H1 (cell line): ENCODE measurements around the gene MAP2K5. TPM values are rescaled to one million over a fixed set of nuclear protein-coding genes. Genes with fewer than 3 reads are reported as not detected.

Experiments used
- CTCF ChIA-PET: fragments of 300-600 bp; sonication (Branson Sonifier 250); formaldehyde crosslinking; loops from one replicate; lab custom pipeline; 2021; ENCODE audit not compliant: partially characterized antibody; lab: Charles Lee
- POLR2A ChIA-PET: fragments of 300-600 bp; sonication (Branson Sonifier 250); formaldehyde crosslinking; loops from one replicate; lab custom pipeline; 2021; ENCODE audit warnings: inconsistent platforms; ENCODE audit not compliant: partially characterized antibody; lab: Charles Lee
- DNase-seq, 2 experiments: peaks; one replicate each; pipeline versions ENCODE4 v3.0.0 to v3.0.0-alpha.2; 2010 to 2022; ENCODE audit warnings: low spot score in 2 of 2, low read depth in 1 of 2, mixed read lengths in 1 of 2
- FAIRE-seq: peaks from 2 replicates; lab custom pipeline; 2011; peaks lifted over from hg19 to GRCh38; lab: Jason Lieb, UNC
- H2AFZ ChIP-seq: 2 replicates; pipeline ENCODE4 v1.8.1; 2012; ENCODE audit warnings: low read length, inconsistent platforms
- H2AK5ac ChIP-seq: 2 replicates; pipeline ENCODE4 v1.6.1; 2013; ENCODE audit warnings: low read depth, low read length
- H2BK120ac ChIP-seq: replicated peaks from 2 replicates; pipeline ENCODE3; 2013; ENCODE audit warnings: low read depth, low read length, inconsistent platforms
- H2BK12ac ChIP-seq: 2 replicates; pipeline ENCODE4 v1.6.1; 2013; ENCODE audit warnings: low read depth, low read length
- H2BK15ac ChIP-seq: 2 replicates; pipeline ENCODE4 v1.6.1; 2013; ENCODE audit warnings: low read length
- H2BK20ac ChIP-seq: 2 replicates; pipeline ENCODE4 v1.6.1; 2013; ENCODE audit warnings: low read length
- H2BK5ac ChIP-seq: 2 replicates; pipeline ENCODE4 v1.6.1; 2013; ENCODE audit warnings: low read depth, low read length
- H3K14ac ChIP-seq: 2 replicates; pipeline ENCODE4 v1.6.1; 2013; ENCODE audit warnings: inconsistent platforms; ENCODE audit not compliant: insufficient read length
- H3K18ac ChIP-seq: 2 replicates; pipeline ENCODE4 v1.6.1; 2013; ENCODE audit warnings: low read length; ENCODE audit errors: extremely low read depth
- H3K23ac ChIP-seq: 2 replicates; pipeline ENCODE4 v1.6.1; 2013; ENCODE audit warnings: inconsistent platforms; ENCODE audit not compliant: insufficient read length
- H3K23me2 ChIP-seq: 2 replicates; pipeline ENCODE4 v1.6.1; 2013; ENCODE audit warnings: low read depth, low read length
- H3K27ac ChIP-seq: 2 replicates; pipeline ENCODE4 v1.6.1; 2011; ENCODE audit warnings: low read depth, low read length, inconsistent platforms
- H3K27me3 ChIP-seq, 4 experiments: replicated peaks in 1 of 4; 1 replicate in 1 of 4; 2 replicates in 3 of 4; pipeline versions ENCODE4 v1.6.1 to v1.8.1; 2011 to 2013; ENCODE audit warnings: low read length in 3 of 4, mild to moderate bottlenecking in 3 of 4, inconsistent platforms in 2 of 4, mixed read lengths in 2 of 4, moderate library complexity in 1 of 4; ENCODE audit not compliant: control insufficient read depth in 3 of 4, insufficient read depth in 3 of 4; ENCODE audit errors: extremely low read depth in 1 of 4
- H3K36me3 ChIP-seq, 4 experiments: 2 replicates each; pipeline versions ENCODE4 v1.6.1 to v1.8.1; 2011 to 2013; ENCODE audit warnings: mild to moderate bottlenecking in 4 of 4, low read length in 3 of 4, moderate library complexity in 2 of 4, control low read depth in 1 of 4, inconsistent platforms in 1 of 4; ENCODE audit not compliant: insufficient read depth in 4 of 4, control insufficient read depth in 2 of 4
- H3K4ac ChIP-seq: replicated peaks from 2 replicates; pipeline ENCODE3; 2013; ENCODE audit warnings: low read length, low read depth, mixed read lengths, inconsistent platforms; ENCODE audit not compliant: insufficient read length
- H3K4me1 ChIP-seq, 4 experiments: replicated peaks in 1 of 4; 1 replicate in 1 of 4; 2 replicates in 3 of 4; pipeline versions ENCODE4 v1.6.1 to v1.8.1; 2011 to 2013; ENCODE audit warnings: low read length in 3 of 4, inconsistent platforms in 2 of 4, mixed read lengths in 1 of 4; ENCODE audit not compliant: insufficient read depth in 4 of 4, control insufficient read depth in 3 of 4
- H3K4me2 ChIP-seq, 2 experiments: 2 replicates each; pipeline versions ENCODE4 v1.6.1 to v1.8.1; 2011 to 2013; ENCODE audit warnings: low read depth in 2 of 2, low read length in 2 of 2, control low read depth in 1 of 2, inconsistent platforms in 1 of 2, mild to moderate bottlenecking in 1 of 2; ENCODE audit not compliant: insufficient read depth in 1 of 2
- H3K4me3 ChIP-seq, 4 experiments: fragments of 200-600, 300-600 bp in 1 of 4; sonication (generic), shearing (Covaris generic), sonication (Bioruptor Twin) in 1 of 4; 2 replicates each; pipeline versions ENCODE4 v1.5.1 to v1.8.1; 2011 to 2016; ENCODE audit warnings: low read length in 4 of 4, low read depth in 3 of 4, control low read depth in 2 of 4, inconsistent platforms in 2 of 4, mild to moderate bottlenecking in 2 of 4, mixed read lengths in 1 of 4, moderate library complexity in 1 of 4; ENCODE audit not compliant: insufficient read depth in 2 of 4; ENCODE audit errors: extremely low read depth in 1 of 4
- H3K56ac ChIP-seq: replicated peaks from 2 replicates; pipeline ENCODE3; 2013; ENCODE audit warnings: low read depth, mild to moderate bottlenecking, mixed read lengths, low read length, inconsistent platforms; ENCODE audit not compliant: insufficient read length
- H3K79me1 ChIP-seq: 2 replicates; pipeline ENCODE4 v1.6.1; 2013; ENCODE audit warnings: low read depth, low read length, control low read depth
- H3K79me2 ChIP-seq, 2 experiments: 2 replicates each; pipeline versions ENCODE4 v1.6.1 to v1.8.1; 2012 to 2013; ENCODE audit warnings: low read length in 2 of 2, mild to moderate bottlenecking in 2 of 2, inconsistent platforms in 1 of 2; ENCODE audit not compliant: insufficient read depth in 2 of 2, control insufficient read depth in 1 of 2
- H3K9ac ChIP-seq, 4 experiments: replicated peaks in 1 of 4; 1 replicate in 1 of 4; 2 replicates in 3 of 4; pipeline versions ENCODE4 v1.6.1 to v1.8.1; 2011 to 2013; ENCODE audit warnings: low read depth in 3 of 4, low read length in 3 of 4, control low read depth in 2 of 4, mild to moderate bottlenecking in 2 of 4, moderate library complexity in 2 of 4, inconsistent platforms in 1 of 4; ENCODE audit errors: extremely low read depth in 1 of 4
- H3K9me3 ChIP-seq, 2 experiments: 2 replicates each; pipeline versions ENCODE4 v1.6.1 to v1.8.1; 2012 to 2013; ENCODE audit warnings: mild to moderate bottlenecking in 2 of 2, moderate library complexity in 2 of 2, control low read depth in 1 of 2, inconsistent platforms in 1 of 2, low read depth in 1 of 2, low read length in 1 of 2, mixed read lengths in 1 of 2; ENCODE audit not compliant: insufficient read depth in 2 of 2
- H4K20me1 ChIP-seq, 2 experiments: replicated peaks in 1 of 2; 2 replicates each; pipeline versions ENCODE3 to v1.8.1; 2011 to 2013; ENCODE audit warnings: inconsistent platforms in 2 of 2, low read length in 2 of 2, mild to moderate bottlenecking in 1 of 2; ENCODE audit not compliant: insufficient read depth in 2 of 2, control insufficient read depth in 1 of 2
- H4K5ac ChIP-seq: 2 replicates; pipeline ENCODE4 v1.6.1; 2013; ENCODE audit warnings: low read length, low read depth, mixed read lengths, inconsistent platforms; ENCODE audit not compliant: insufficient read length
- H4K8ac ChIP-seq: 2 replicates; pipeline ENCODE4 v1.8.0; 2013; ENCODE audit warnings: mild to moderate bottlenecking, moderate library complexity, low read length, inconsistent platforms; ENCODE audit not compliant: insufficient read depth; ENCODE audit errors: extremely low read depth
- H4K91ac ChIP-seq: replicated peaks from 2 replicates; pipeline ENCODE3; 2013; ENCODE audit warnings: low read length, mixed read lengths, inconsistent platforms; ENCODE audit not compliant: insufficient read length
- BRCA1 ChIP-seq: IDR thresholded peaks from 2 replicates; pipeline ENCODE4 v1.6.1; 2012; ENCODE audit warnings: low read depth, low read length, improper control_type of control experiment
- EP300 ChIP-seq, 2 experiments: IDR thresholded peaks; 1 replicate in 1 of 2; 2 replicates in 1 of 2; pipeline ENCODE4 v1.6.1; 2011 to 2012; ENCODE audit warnings: low read depth in 2 of 2, low read length in 2 of 2, mild to moderate bottlenecking in 2 of 2, borderline replicate concordance in 1 of 2, inconsistent platforms in 1 of 2, moderate library complexity in 1 of 2
- GABPA ChIP-seq: IDR thresholded peaks from 2 replicates; pipeline ENCODE4 v1.6.1; 2011; ENCODE audit warnings: mild to moderate bottlenecking, low read length, moderate library complexity, borderline replicate concordance; ENCODE audit not compliant: insufficient read depth
- KDM4A ChIP-seq: IDR thresholded peaks from one replicate; pipeline ENCODE4 v1.7.1; 2012; ENCODE audit warnings: low read depth, mild to moderate bottlenecking, moderate library complexity, low read length, inconsistent platforms; ENCODE audit not compliant: severe bottlenecking
- POU5F1 ChIP-seq: IDR thresholded peaks from 2 replicates; pipeline ENCODE4 v1.6.1; 2011; ENCODE audit warnings: low read depth, mild to moderate bottlenecking, low read length, moderate library complexity
- RBBP5 ChIP-seq: IDR thresholded peaks from 2 replicates; pipeline ENCODE4 v1.7.1; 2012; ENCODE audit warnings: low read depth, mild to moderate bottlenecking, inconsistent platforms, low read length, moderate library complexity, borderline replicate concordance
- RXRA ChIP-seq: IDR thresholded peaks from 2 replicates; pipeline ENCODE4 v1.6.1; 2011; ENCODE audit warnings: low read depth, mild to moderate bottlenecking, low read length, moderate library complexity; ENCODE audit not compliant: insufficient read depth
- TAF7 ChIP-seq: optimal IDR thresholded peaks from 2 replicates; pipeline ENCODE3; 2011; ENCODE audit warnings: low read depth, mild to moderate bottlenecking, inconsistent platforms, low read length, moderate library complexity, borderline replicate concordance
- WGBS, 2 experiments: shearing (Covaris generic) in 1 of 2; methylation state at CpG; one replicate each; pipeline versions ENCODE4 v1.1.6 to v1.1.7; 2013 to 2015; ENCODE audit warnings: low lambda C conversion rate in 2 of 2, mixed read lengths in 2 of 2, inconsistent platforms in 1 of 2, low coverage in 1 of 2, missing lambda C conversion rate in 1 of 2; ENCODE audit not compliant: insufficient replicate concordance in 2 of 2, insufficient coverage in 1 of 2, insufficient read length in 1 of 2; ENCODE audit errors: extremely low coverage in 1 of 2, missing lambda C conversion rate in 1 of 2; 5-methylcytosine and 5-hydroxymethylcytosine counted together
- polyA plus RNA-seq, 7 experiments: library from polyadenylated mRNA; depleted of rRNA in 3 of 7; stranded (reverse) in 5 of 7; unstranded in 2 of 7; fragments of >200 nt in 5 of 7; fragments of 200-250 nt in 2 of 7; gene quantifications; 1 replicate in 5 of 7; 2 replicates in 1 of 7; 4 replicates in 1 of 7; pipeline versions ENCODE4 v1.2.1 to v1.2.3, GENCODE V29; 2011 to 2013; ENCODE audit warnings: missing spikeins in 2 of 7, mixed read lengths in 2 of 7
- total RNA-seq: library from RNA; stranded (reverse); fragmentation: NEBNext Ultra II Directional; extraction: Animal tissue kit (Norgen Biotek cat#: 25700); gene quantifications from 2 replicates; pipeline ENCODE4 v1.2.1, GENCODE V29; 2021
- TF ChIP-seq, protein P1 (sequence below), 3 experiments: IDR thresholded peaks; 1 replicate in 2 of 3; 2 replicates in 1 of 3; pipeline versions ENCODE4 v1.5.1 to v1.6.1; 2011; ENCODE audit warnings: low read length in 3 of 3, mild to moderate bottlenecking in 3 of 3, inconsistent platforms in 2 of 3, low read depth in 1 of 3, moderate library complexity in 1 of 3; ENCODE audit not compliant: insufficient read depth in 1 of 3; ENCODE audit errors: control extremely low read depth in 1 of 3

The MAP2K5 gene
- total and polyA plus RNA-seq, 2 of the 8 experiments (the other 6 are each of a cell fraction or from before 2014, with no cell fraction given) = 4.4 to 15.8 TPM

DNA sequence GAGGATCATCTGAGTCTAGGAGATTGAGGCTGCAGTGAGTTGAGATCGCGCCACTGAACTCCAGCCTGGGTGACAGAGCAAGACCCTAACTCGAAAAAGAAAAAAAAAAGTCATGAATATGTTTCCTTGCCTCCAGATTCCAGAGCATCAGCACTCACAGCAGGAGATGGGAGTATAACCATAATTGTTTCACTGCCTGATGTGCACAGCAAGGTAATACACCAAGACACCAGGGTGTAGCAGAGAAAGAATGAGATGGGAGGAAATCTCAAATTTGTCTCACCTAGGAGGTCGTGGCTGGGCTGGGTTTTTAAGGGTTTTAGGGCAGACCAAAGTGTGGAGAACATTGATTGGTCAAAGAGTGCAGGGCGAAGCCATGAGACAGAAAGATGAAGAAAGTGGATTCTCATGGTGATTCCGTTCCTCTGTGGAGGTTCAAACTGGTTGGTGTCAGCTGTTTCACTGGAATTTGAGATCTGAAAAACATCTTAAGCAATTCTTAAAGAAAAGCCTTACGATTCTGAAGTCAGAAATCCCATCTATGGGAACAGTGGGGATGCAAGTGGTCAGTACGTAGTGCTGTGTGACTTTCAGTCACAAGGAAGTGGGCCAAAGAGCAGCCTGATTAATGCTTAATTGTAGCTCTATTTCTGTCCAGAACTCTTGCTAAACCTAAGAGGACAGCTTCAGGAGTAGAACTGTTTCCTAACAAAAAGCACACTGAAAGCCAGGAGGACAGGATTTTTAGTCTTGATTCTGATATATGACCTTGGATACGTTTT, 29.4 kb upstream of the MAP2K5 start:
- no peak overlapping the region for H2BK15ac ChIP-seq
- H4K91ac ChIP-seq = no peak overlapping the region
- H2BK5ac ChIP-seq = no peak overlapping the region
- H3K79me1 ChIP-seq = no peaks in the 10 kb centered on the region
- H3K23me2 ChIP-seq = no peaks in the 10 kb centered on the region
- H3K9me3 ChIP-seq = no peaks in the 10 kb centered on the region
- no peaks in the 10 kb centered on the region for H3K79me2 ChIP-seq
- H2BK20ac ChIP-seq = no peak overlapping the region
- no peaks in the 10 kb centered on the region for H4K20me1 ChIP-seq
- no peaks in the 10 kb centered on the region for H3K4me1 ChIP-seq
- no peak overlapping the region for H3K9ac ChIP-seq
- no peak overlapping the region for H4K5ac ChIP-seq
- no peak overlapping the region for H3K4me2 ChIP-seq
- H3K14ac ChIP-seq = no peak overlapping the region
- H2AFZ ChIP-seq = no peak overlapping the region
- no peak overlapping the region for H3K27ac ChIP-seq
- no peak overlapping the region for H4K8ac ChIP-seq
- WGBS, 2 experiments = 75% methylated on average over 9 of the region's 9 CpGs; no CpG with 5 or more reads in 1 of the 2 experiments
- POLR2A ChIA-PET = no interaction called here
- no peaks in the 10 kb centered on the region for H3K36me3 ChIP-seq
- CTCF ChIA-PET = interaction anchor here (0.8 kb wide), 1 partner anchor 126 kb away, joined by 3 read pairs; no protein-coding TSS in a partner anchor
- H3K4ac ChIP-seq = no peak overlapping the region
- H3K27me3 ChIP-seq = no peaks in the 10 kb centered on the region
- H2BK12ac ChIP-seq = no peak overlapping the region
- no peak overlapping the region for H2BK120ac ChIP-seq
- H3K56ac ChIP-seq = no peak overlapping the region
- H3K23ac ChIP-seq = no peak overlapping the region
- H3K18ac ChIP-seq = no peak overlapping the region
- H2AK5ac ChIP-seq = no peak overlapping the region
- DNase-seq (no peak), FAIRE-seq (no peak)
- no peak overlapping the region for H3K4me3 ChIP-seq
- TF ChIP-seq EP300 (IDR thresholded peaks at IDR 0.05; ENCODE audit: borderline replicate concordance in 1 of 2, low read depth in 2 of 2, low read length in 2 of 2) (no peak), RXRA (no peak), GABPA (no peak), RBBP5 (no peak), TAF7 (no peak), KDM4A (no peak), POU5F1 (no peak), BRCA1 (no peak)
- TF ChIP-seq, protein P1, sequence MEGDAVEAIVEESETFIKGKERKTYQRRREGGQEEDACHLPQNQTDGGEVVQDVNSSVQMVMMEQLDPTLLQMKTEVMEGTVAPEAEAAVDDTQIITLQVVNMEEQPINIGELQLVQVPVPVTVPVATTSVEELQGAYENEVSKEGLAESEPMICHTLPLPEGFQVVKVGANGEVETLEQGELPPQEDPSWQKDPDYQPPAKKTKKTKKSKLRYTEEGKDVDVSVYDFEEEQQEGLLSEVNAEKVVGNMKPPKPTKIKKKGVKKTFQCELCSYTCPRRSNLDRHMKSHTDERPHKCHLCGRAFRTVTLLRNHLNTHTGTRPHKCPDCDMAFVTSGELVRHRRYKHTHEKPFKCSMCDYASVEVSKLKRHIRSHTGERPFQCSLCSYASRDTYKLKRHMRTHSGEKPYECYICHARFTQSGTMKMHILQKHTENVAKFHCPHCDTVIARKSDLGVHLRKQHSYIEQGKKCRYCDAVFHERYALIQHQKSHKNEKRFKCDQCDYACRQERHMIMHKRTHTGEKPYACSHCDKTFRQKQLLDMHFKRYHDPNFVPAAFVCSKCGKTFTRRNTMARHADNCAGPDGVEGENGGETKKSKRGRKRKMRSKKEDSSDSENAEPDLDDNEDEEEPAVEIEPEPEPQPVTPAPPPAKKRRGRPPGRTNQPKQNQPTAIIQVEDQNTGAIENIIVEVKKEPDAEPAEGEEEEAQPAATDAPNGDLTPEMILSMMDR (IDR thresholded peaks at IDR 0.05; ENCODE audit: control extremely low read depth in 1 of 3, insufficient read depth in 1 of 3, low read depth in 1 of 3, low read length in 3 of 3) = no peak
